SU-DHL-6 (cell line): ENCODE results near the gene SAG.

Experiments used
- H2AFZ ChIP-seq: fragments of 200-600 bp; sonication (generic); 2 replicates; pipeline ENCODE4 v1.6.1; 2014; ENCODE audit warnings: low read depth, mild to moderate bottlenecking, moderate library complexity, mixed read lengths, antibody characterized with exemption, low read length; ENCODE audit not compliant: severe bottlenecking
- H3F3A ChIP-seq: fragments of 200-600 bp; shearing (Covaris generic); 2 replicates; pipeline ENCODE4 v1.6.0; 2016; ENCODE audit warnings: antibody characterized with exemption, mild to moderate bottlenecking; ENCODE audit not compliant: insufficient read depth
- H3K27ac ChIP-seq: fragments of 200-600 bp; sonication (generic); 2 replicates; pipeline ENCODE4 v1.5.1; 2016; ENCODE audit warnings: low read depth, mild to moderate bottlenecking, low read length, moderate library complexity, mixed read lengths
- H3K27me3 ChIP-seq: fragments of 200-600 bp; sonication (generic), shearing (Covaris generic); 2 replicates; pipeline ENCODE4 v1.6.0; 2014; ENCODE audit warnings: mild to moderate bottlenecking, low read length
- H3K36me3 ChIP-seq: fragments of 200-600 bp; sonication (generic); 2 replicates; pipeline ENCODE4 v1.6.1; 2014; ENCODE audit warnings: mild to moderate bottlenecking, low read length, mixed read lengths
- H3K4me2 ChIP-seq: fragments of 300-600, 200-600 bp; shearing (Covaris generic), sonication (generic); 2 replicates; pipeline ENCODE4 v1.6.0; 2014; ENCODE audit warnings: low read length, low read depth, mild to moderate bottlenecking; ENCODE audit not compliant: poor library complexity, severe bottlenecking
- H3K4me3 ChIP-seq: fragments of 200-600 bp; sonication (generic); 2 replicates; pipeline ENCODE4 v1.5.1; 2014; ENCODE audit warnings: antibody characterized with exemption, low read length, mild to moderate bottlenecking, mixed read lengths; ENCODE audit not compliant: insufficient read depth, poor library complexity, severe bottlenecking
- H3K79me2 ChIP-seq: fragments of 200-600 bp; sonication (generic); 2 replicates; pipeline ENCODE4 v1.6.1; 2014; ENCODE audit warnings: mild to moderate bottlenecking, low read length, moderate library complexity; ENCODE audit not compliant: insufficient read depth
- H3K9ac ChIP-seq: fragments of 200-600 bp; sonication (generic); 2 replicates; pipeline ENCODE4 v1.7.0; 2014; ENCODE audit warnings: mild to moderate bottlenecking, low read length
- H3K9me2 ChIP-seq: fragments of 200-600 bp; sonication (generic); replicated peaks from 2 replicates; pipeline ENCODE4 v1.6.1; 2014; ENCODE audit warnings: low read length; ENCODE audit not compliant: insufficient read depth
- H3K9me3 ChIP-seq: fragments of 200-600 bp; sonication (generic); 2 replicates; pipeline ENCODE4 v1.6.1; 2014; ENCODE audit warnings: low read length, mixed read lengths; ENCODE audit not compliant: insufficient read depth
- H4K20me1 ChIP-seq: fragments of 200-600 bp; sonication (generic); 2 replicates; pipeline ENCODE4 v1.6.1; 2014; ENCODE audit warnings: low read depth, mild to moderate bottlenecking, antibody characterized with exemption, low read length, moderate library complexity, mixed read lengths
- CTCF ChIP-seq: fragments of 200-600 bp; sonication (generic); IDR thresholded peaks from one replicate; pipeline ENCODE4 v1.5.1; 2017; ENCODE audit warnings: antibody characterized with exemption, mild to moderate bottlenecking, low read length, moderate library complexity; ENCODE audit not compliant: insufficient read depth, poor library complexity, severe bottlenecking
- EZH2phosphoT487 ChIP-seq: fragments of 200-600 bp; sonication (generic), shearing (Covaris generic); conservative IDR thresholded peaks from 2 replicates; pipeline ENCODE4 v1.6.1; 2018; ENCODE audit warnings: mild to moderate bottlenecking, antibody characterized with exemption, low read length, moderate library complexity, mixed read lengths

SAG gene

GRCh38 chr2:233311241-233311926, 3.8 kb downstream of the SAG start:
- no peaks in the 10 kb centered on the region for H3F3A ChIP-seq
- no peak overlapping the region for H3K4me2 ChIP-seq
- no peaks in the 10 kb centered on the region for H3K79me2 ChIP-seq
- H3K27me3 ChIP-seq = no peaks in the 10 kb centered on the region
- TF ChIP-seq EZH2phosphoT487 (no peak), CTCF (no peak)
- H4K20me1 ChIP-seq = no peaks in the 10 kb centered on the region
- no peak overlapping the region for H3K4me3 ChIP-seq
- H3K9ac ChIP-seq = no peak overlapping the region
- no peaks in the 10 kb centered on the region for H3K9me3 ChIP-seq
- no peaks in the 10 kb centered on the region for H3K9me2 ChIP-seq
- H3K36me3 ChIP-seq = no peaks in the 10 kb centered on the region
- H3K27ac ChIP-seq = no peak overlapping the region
- no peak overlapping the region for H2AFZ ChIP-seq

- Histone ChIP-seq H3K27ac (no peak overlapping the region), H3F3A (no peaks in the 10 kb centered on the region), H3K9me2 (no peaks in the 10 kb centered on the region), H3K9me3 (no peaks in the 10 kb centered on the region), H3K79me2 (no peaks in the 10 kb centered on the region), H3K4me3 (no peak overlapping the region), H3K9ac (no peak overlapping the region), H2AFZ (no peak overlapping the region), H3K27me3 (no peaks in the 10 kb centered on the region), H3K4me2 (no peak overlapping the region), H3K36me3 (no peaks in the 10 kb centered on the region), H4K20me1 (no peaks in the 10 kb centered on the region)
- TF ChIP-seq EZH2phosphoT487 = no peak
- no peak for TF ChIP-seq CTCF
Observed at GRCh38 chr2:233312874-233313273, 5.3 kb downstream of the SAG start.

- no peak overlapping the region for H2AFZ ChIP-seq
- H3K27ac ChIP-seq = no peak overlapping the region
- TF ChIP-seq EZH2phosphoT487 (no peak), CTCF (no peak)
- H3K4me3 ChIP-seq = no peak overlapping the region
- H3K9me2 ChIP-seq = no peaks in the 10 kb centered on the region
- no peak overlapping the region for H3K4me2 ChIP-seq
- H3K36me3 ChIP-seq = no peaks in the 10 kb centered on the region
- no peaks in the 10 kb centered on the region for H3K27me3 ChIP-seq
- no peaks in the 10 kb centered on the region for H3F3A ChIP-seq
- no peaks in the 10 kb centered on the region for H4K20me1 ChIP-seq
- H3K9me3 ChIP-seq = no peaks in the 10 kb centered on the region
- H3K79me2 ChIP-seq = no peaks in the 10 kb centered on the region
- no peak overlapping the region for H3K9ac ChIP-seq
Observed at GRCh38 chr2:233314180-233314925, 6.7 kb downstream of the SAG start.
